Keratinocyte (primary cell): ENCODE measurements around the gene TMOD4. TPM values are rescaled to one million over a fixed set of nuclear protein-coding genes. Genes with fewer than 3 reads are reported as not detected.

Experiments
- DNase-seq: peaks from one replicate; pipeline ENCODE4 v3.0.0-alpha.2; 2011; ENCODE audit warnings: low read depth, missing footprints, low spot score
- FAIRE-seq: peaks from 2 replicates; lab custom pipeline; 2011; peaks lifted over from hg19 to GRCh38; lab: Jason Lieb, UNC
- H2AFZ ChIP-seq: 2 replicates; pipeline ENCODE4 v1.6.0; 2012; ENCODE audit warnings: low read length, control low read depth, inconsistent platforms; ENCODE audit not compliant: control insufficient read depth
- H3K27ac ChIP-seq: 2 replicates; pipeline ENCODE4 v1.5.1; 2011; ENCODE audit warnings: low read length; ENCODE audit not compliant: control insufficient read depth, insufficient read depth
- H3K27me3 ChIP-seq: 3 replicates; pipeline ENCODE4 v1.6.0; 2011; ENCODE audit warnings: low read length; ENCODE audit not compliant: control insufficient read depth, insufficient read depth; ENCODE audit errors: extremely low read depth
- H3K36me3 ChIP-seq, 2 experiments: 2 replicates in 1 of 2; 3 replicates in 1 of 2; pipeline ENCODE4 v1.5.1; 2011; ENCODE audit warnings: low read length in 2 of 2, mild to moderate bottlenecking in 1 of 2; ENCODE audit not compliant: control insufficient read depth in 2 of 2, insufficient read depth in 2 of 2; ENCODE audit errors: extremely low read depth in 1 of 2
- H3K4me1 ChIP-seq: 3 replicates; pipeline ENCODE4 v1.5.1; 2011; ENCODE audit warnings: low read length; ENCODE audit not compliant: control insufficient read depth, insufficient read depth; ENCODE audit errors: extremely low read depth
- H3K4me2 ChIP-seq: 3 replicates; pipeline ENCODE4 v1.6.0; 2011; ENCODE audit warnings: low read depth, low read length; ENCODE audit not compliant: control insufficient read depth, insufficient read depth; ENCODE audit errors: extremely low read depth
- H3K4me3 ChIP-seq, 3 experiments: fragments of 200-600 bp in 1 of 3; sonication (generic) in 1 of 3; 2 replicates in 2 of 3; 3 replicates in 1 of 3; pipeline ENCODE4 v1.5.1; 2011 to 2016; ENCODE audit warnings: low read length in 3 of 3, mild to moderate bottlenecking in 3 of 3, control low read depth in 2 of 3, inconsistent platforms in 1 of 3, low read depth in 1 of 3, mixed read lengths in 1 of 3, mixed run types in 1 of 3, moderate library complexity in 1 of 3; ENCODE audit not compliant: control insufficient read depth in 2 of 3, insufficient read depth in 2 of 3; ENCODE audit errors: extremely low read depth in 1 of 3
- H3K79me2 ChIP-seq: 2 replicates; pipeline ENCODE4 v1.6.0; 2012; ENCODE audit warnings: low read length; ENCODE audit not compliant: control insufficient read depth, insufficient read depth
- H3K9ac ChIP-seq: 3 replicates; pipeline ENCODE4 v1.6.0; 2011; ENCODE audit warnings: low read length; ENCODE audit not compliant: control insufficient read depth, insufficient read depth; ENCODE audit errors: extremely low read depth
- H3K9me1 ChIP-seq: 3 replicates; pipeline ENCODE4 v1.6.0; 2011; ENCODE audit warnings: low read length; ENCODE audit not compliant: control insufficient read depth, insufficient read depth; ENCODE audit errors: extremely low read depth
- H3K9me3 ChIP-seq: 2 replicates; pipeline ENCODE4 v1.5.1; 2012; ENCODE audit warnings: low read depth, low read length; ENCODE audit not compliant: control insufficient read depth
- H4K20me1 ChIP-seq: 3 replicates; pipeline ENCODE4 v1.6.0; 2011; ENCODE audit warnings: low read length; ENCODE audit not compliant: control insufficient read depth, insufficient read depth; ENCODE audit errors: extremely low read depth
- EZH2 ChIP-seq: IDR thresholded peaks from one replicate; pipeline ENCODE4 v1.6.1; 2012; ENCODE audit warnings: inconsistent platforms, mild to moderate bottlenecking, low read length, moderate library complexity
- dilution Hi-C: fragments of 300-500 bp; cut with MboI; formaldehyde crosslinking; loops from one replicate; pipeline ENCODE4 v1.7.0; 2020; ENCODE audit warnings: low sequenced_read_pairs; ENCODE audit not compliant: extremely low pct_ligation_motif_present
- polyA plus RNA-seq, 5 experiments: library from polyadenylated mRNA; depleted of rRNA in 3 of 5; stranded (reverse) in 3 of 5; stranded (forward) in 1 of 5; unstranded in 1 of 5; fragments of >200 nt; gene quantifications; 1 replicate in 1 of 5; 2 replicates in 3 of 5; 3 replicates in 1 of 5; pipeline versions ENCODE4 v1.2.1 to v1.2.3, GENCODE V29; 2011 to 2012; ENCODE audit warnings: missing spikeins in 2 of 5, low read depth in 1 of 5, low replicate concordance in 1 of 5
- TF ChIP-seq, protein P1 (sequence below), 3 experiments: IDR thresholded peaks in 1 of 3; conservative IDR thresholded peaks in 1 of 3; optimal IDR thresholded peaks in 1 of 3; 2 replicates in 2 of 3; 3 replicates in 1 of 3; pipeline versions ENCODE3 to v1.5.1; 2011; ENCODE audit warnings: low read length in 3 of 3, mild to moderate bottlenecking in 3 of 3, moderate library complexity in 2 of 3, control low read depth in 1 of 3, inconsistent platforms in 1 of 3; ENCODE audit not compliant: insufficient read depth in 2 of 3; ENCODE audit errors: extremely low read depth in 1 of 3

TMOD4 gene
- polyA plus RNA-seq, 1 donor (not counting 4 experiments of a cell fraction or from before 2014, with no cell fraction given) = 0.34 TPM

DNA sequence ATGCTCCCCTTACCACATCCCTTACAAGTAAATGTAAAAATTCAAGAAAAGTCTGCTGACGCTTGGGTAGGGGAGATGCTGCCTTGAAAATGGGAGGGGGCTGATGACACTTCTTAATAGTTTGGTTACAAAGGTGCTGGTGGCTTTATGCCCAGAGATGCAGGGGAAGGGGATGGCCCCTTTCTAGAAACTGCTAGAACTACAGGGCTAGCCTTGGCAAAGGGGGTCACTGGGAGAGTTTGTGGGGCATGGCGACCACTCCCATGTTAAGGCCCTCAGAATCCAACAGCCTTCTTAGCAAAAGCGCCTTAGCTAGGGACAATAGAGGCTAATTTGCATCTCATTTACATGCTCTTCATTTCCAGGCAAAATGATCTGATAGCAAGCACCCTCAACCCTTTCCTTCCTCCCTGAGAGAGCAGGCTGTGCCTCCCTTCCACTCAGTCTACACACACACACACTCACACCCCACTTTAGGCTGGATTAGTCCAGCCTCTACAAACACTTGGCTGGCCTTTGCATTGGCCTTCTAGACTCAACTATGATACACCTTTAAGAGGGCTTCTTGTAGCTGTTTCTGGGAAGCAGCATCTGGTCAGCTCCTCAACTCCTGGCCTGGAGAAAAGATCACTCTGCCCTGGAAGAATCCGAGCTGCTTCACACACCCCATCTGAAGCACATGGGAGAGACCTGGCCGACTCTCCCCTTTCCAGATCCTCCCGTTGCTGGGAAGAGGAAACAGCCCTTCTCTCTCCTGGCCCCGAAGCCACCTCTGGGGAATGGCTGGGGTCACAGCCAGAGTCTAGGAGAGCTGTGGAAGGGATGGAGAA lies 31.1 kb downstream of the TMOD4 start:
- Histone ChIP-seq H3K27ac (no peak overlapping the region), H3K36me3 (no peaks in the 10 kb centered on the region), H3K4me3 (no peak overlapping the region)

DNA sequence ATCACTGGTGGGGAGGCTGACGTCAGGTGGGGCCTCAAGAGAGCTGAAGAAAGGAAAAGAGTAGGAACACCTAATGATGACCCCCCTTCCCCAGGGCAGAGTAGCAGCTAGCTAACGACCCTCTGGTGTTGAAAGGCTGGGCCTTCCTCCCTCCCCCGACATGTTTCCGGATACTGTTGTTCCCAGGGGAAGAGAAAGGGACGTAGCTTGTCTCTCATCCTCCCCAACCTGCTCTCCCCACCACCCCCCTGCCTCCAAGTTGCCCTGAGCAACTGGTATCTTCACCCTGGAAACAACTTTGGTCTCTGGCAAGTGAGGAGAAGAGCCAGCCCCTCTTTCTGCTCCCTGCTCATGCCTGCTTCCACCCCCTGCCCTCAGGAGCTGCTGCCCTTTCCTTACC lies 31.8 kb downstream of the TMOD4 start:
- H3K4me3 ChIP-seq = no peak overlapping the region
- no peak for TF ChIP-seq EZH2
- TF ChIP-seq, protein P1, sequence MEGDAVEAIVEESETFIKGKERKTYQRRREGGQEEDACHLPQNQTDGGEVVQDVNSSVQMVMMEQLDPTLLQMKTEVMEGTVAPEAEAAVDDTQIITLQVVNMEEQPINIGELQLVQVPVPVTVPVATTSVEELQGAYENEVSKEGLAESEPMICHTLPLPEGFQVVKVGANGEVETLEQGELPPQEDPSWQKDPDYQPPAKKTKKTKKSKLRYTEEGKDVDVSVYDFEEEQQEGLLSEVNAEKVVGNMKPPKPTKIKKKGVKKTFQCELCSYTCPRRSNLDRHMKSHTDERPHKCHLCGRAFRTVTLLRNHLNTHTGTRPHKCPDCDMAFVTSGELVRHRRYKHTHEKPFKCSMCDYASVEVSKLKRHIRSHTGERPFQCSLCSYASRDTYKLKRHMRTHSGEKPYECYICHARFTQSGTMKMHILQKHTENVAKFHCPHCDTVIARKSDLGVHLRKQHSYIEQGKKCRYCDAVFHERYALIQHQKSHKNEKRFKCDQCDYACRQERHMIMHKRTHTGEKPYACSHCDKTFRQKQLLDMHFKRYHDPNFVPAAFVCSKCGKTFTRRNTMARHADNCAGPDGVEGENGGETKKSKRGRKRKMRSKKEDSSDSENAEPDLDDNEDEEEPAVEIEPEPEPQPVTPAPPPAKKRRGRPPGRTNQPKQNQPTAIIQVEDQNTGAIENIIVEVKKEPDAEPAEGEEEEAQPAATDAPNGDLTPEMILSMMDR (optimal IDR thresholded peaks at IDR 0.05 in 1 of 3, IDR thresholded peaks at IDR 0.05 in 1 of 3, conservative IDR thresholded peaks at IDR 0.05 in 1 of 3; ENCODE audit: extremely low read depth in 1 of 3, insufficient read depth in 2 of 3, low read length in 3 of 3) = no peak
- no peaks in the 10 kb centered on the region for H3K9me1 ChIP-seq
- H2AFZ ChIP-seq = no peak overlapping the region
- no peaks in the 10 kb centered on the region for H4K20me1 ChIP-seq
- H3K9ac ChIP-seq = no peak overlapping the region
- dilution Hi-C loops = no loop called here
- H3K4me1 ChIP-seq = peaks cover 15% of the 10 kb centered on the region
- H3K79me2 ChIP-seq = no peaks in the 10 kb centered on the region
- FAIRE-seq (no peak), DNase-seq (no peak)
- no peak overlapping the region for H3K4me2 ChIP-seq
- H3K27ac ChIP-seq = no peak overlapping the region
- H3K36me3 ChIP-seq = no peaks in the 10 kb centered on the region
- H3K27me3 ChIP-seq = peaks cover 15% of the 10 kb centered on the region
- H3K9me3 ChIP-seq = no peaks in the 10 kb centered on the region

More for the DNA sequence above, 31.1 kb downstream of the TMOD4 start:
- DNase-seq = no peak
- Histone ChIP-seq H2AFZ (no peak overlapping the region), H4K20me1 (no peaks in the 10 kb centered on the region), H3K9ac (no peak overlapping the region), H3K9me3 (no peaks in the 10 kb centered on the region), H3K27me3 (peaks cover 15% of the 10 kb centered on the region), H3K4me1 (peaks cover 15% of the 10 kb centered on the region), H3K9me1 (no peaks in the 10 kb centered on the region), H3K4me2 (no peak overlapping the region), H3K79me2 (no peaks in the 10 kb centered on the region)
- no peak for FAIRE-seq
- TF ChIP-seq EZH2 = no peak
- TF ChIP-seq, protein P1 (optimal IDR thresholded peaks at IDR 0.05 in 1 of 3, IDR thresholded peaks at IDR 0.05 in 1 of 3, conservative IDR thresholded peaks at IDR 0.05 in 1 of 3; ENCODE audit: extremely low read depth in 1 of 3, insufficient read depth in 2 of 3, low read length in 3 of 3) = no peak
- dilution Hi-C loops = no loop called here
